Activated CD4-positive, alpha-beta T cell treated with anti-CD3 and anti-CD28 coated beads for 36 hours (primary cell): Measurements from ENCODE around the gene OSBPL5. TPM values are rescaled to one million over a fixed set of nuclear protein-coding genes. Genes with fewer than 3 reads are reported as not detected.
A peak's percentile ranks its signal among the peaks of the same experiment; 100 is the strongest.

Source experiments
- ATAC-seq: fragments of 200-7000 bp; cut with Tn5 transposase; one replicate; pipeline ENCODE4 v1.10.0; 2021; ENCODE audit warnings: mild to moderate bottlenecking, moderate library complexity
- CTCF ChIA-PET: fragments of 350-600 bp; sonication (Branson Sonifier 250); formaldehyde crosslinking; loops from one replicate; lab custom pipeline; 2021; ENCODE audit warnings: antibody characterized with exemption; lab: Charles Lee
- POLR2A ChIA-PET: fragments of 350-600 bp; sonication (Branson Sonifier 250); formaldehyde crosslinking; loops from one replicate; lab custom pipeline; 2021; ENCODE audit warnings: antibody characterized with exemption, inconsistent platforms; lab: Charles Lee
- DNase-seq: peaks from one replicate; pipeline ENCODE4 v3.0.0-alpha.2; 2020
- H3K27ac Mint-ChIP-seq: one replicate; pipeline ENCODE4 v1.8.0; 2021; ENCODE audit warnings: mixed read lengths
- H3K27me3 Mint-ChIP-seq: one replicate; pipeline ENCODE4 v1.8.0; 2021; ENCODE audit warnings: mixed read lengths
- H3K36me3 Mint-ChIP-seq: one replicate; pipeline ENCODE4 v1.8.0; 2021; ENCODE audit warnings: low read depth, mixed read lengths
- H3K4me1 Mint-ChIP-seq: one replicate; pipeline ENCODE4 v1.8.0; 2021; ENCODE audit warnings: mixed read lengths
- H3K4me3 Mint-ChIP-seq: one replicate; pipeline ENCODE4 v1.8.0; 2021; ENCODE audit warnings: mild to moderate bottlenecking, moderate library complexity, mixed read lengths
- H3K9me3 Mint-ChIP-seq: one replicate; pipeline ENCODE4 v1.8.0; 2021; ENCODE audit warnings: low read depth, mixed read lengths
- intact Hi-C, 2 experiments: fragments of 100-400 bp; cut with DNase I in 1 of 2; cut with micrococcal nuclease in 1 of 2; formaldehyde crosslinking; loops; one replicate each; pipeline versions ENCODE4 v1.14.2 to v1.15.1; 2022 to 2024; cut with DNase I, micrococcal nuclease
- total RNA-seq, 2 experiments: library from RNA; stranded (reverse); gene quantifications; one replicate each; pipeline ENCODE4 v1.2.3, GENCODE V29; 2021

Gene OSBPL5
- total RNA-seq, 2 experiments from 2014 or later: 5.8 to 7.1 TPM

DNA sequence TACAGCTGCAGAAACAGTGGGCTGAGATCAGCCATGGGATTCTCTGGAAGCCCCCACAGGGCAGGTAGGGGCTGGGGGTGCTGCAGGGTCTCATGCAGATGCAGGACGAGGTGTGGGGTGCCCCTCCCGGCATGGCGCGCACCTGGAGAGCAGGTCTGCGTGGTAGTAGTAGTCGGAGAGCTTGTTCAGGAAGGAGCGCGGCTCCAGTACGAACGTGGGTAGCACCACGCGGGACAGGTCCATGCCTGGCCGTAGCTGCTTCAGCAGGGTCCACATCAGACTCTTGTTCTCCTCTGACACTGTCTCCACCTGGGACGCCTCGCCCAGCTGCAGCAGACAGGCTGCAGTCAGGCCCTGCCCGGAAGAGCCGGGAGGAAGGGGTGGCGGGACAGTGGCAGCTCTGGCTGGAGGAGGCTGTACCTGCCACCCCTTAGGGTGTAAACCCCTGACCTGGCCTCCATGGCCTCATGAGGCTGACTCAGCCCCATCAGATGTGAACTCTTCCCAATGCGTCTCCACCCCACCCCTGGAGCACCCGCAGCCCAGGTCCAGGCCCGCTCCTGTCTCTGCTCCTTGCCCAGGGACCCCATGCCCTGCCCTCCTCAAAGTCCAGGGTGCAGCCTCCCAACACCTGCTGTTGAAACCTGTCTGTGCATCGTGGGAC lies 60.9 kb downstream of the OSBPL5 start:
- ChIA-PET POLR2A (no interaction called here), CTCF (interaction anchor here (0.6 kb wide), 1 partner anchor 12 kb away, joined by 5 read pairs; no protein-coding TSS in a partner anchor)
- Mint-ChIP-seq H3K36me3 (no peaks in the 10 kb centered on the region), H3K4me1 (peaks cover 3% of the 10 kb centered on the region), H3K9me3 (no peaks in the 10 kb centered on the region), H3K4me3 (no peak overlapping the region), H3K27ac (no peak overlapping the region), H3K27me3 (no peaks in the 10 kb centered on the region)
- ATAC-seq (no peak), DNase-seq (no peak)
- intact Hi-C loops: no loop called here

DNA sequence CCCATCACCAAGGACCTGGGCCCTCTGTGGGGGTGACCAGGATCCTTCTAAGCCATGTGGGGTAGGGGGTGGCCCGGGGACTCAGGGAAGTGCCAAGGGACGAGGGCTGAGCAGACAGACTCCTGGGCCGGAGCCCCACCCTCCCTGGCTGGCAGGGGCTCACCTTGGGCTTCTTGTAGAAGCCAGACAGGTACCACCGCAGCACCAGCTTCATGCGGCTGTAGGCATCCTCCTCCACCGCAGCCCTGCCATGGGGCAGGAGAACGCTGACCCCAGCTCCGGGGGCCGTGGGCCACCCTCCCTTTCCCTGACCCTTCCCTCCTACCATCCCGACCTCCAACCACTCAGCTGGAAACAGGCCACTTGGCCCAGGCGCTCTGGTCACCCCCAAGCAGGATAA lies 62.0 kb downstream of the OSBPL5 start:
- H3K9me3 Mint-ChIP-seq: no peaks in the 10 kb centered on the region
- CTCF ChIA-PET: no interaction called here
- H3K27ac Mint-ChIP-seq: no peak overlapping the region
- H3K36me3 Mint-ChIP-seq: no peaks in the 10 kb centered on the region
- H3K4me3 Mint-ChIP-seq: no peak overlapping the region
- DNase-seq (no peak), ATAC-seq (no peak)
- intact Hi-C loops: no loop called here
- H3K27me3 Mint-ChIP-seq: no peaks in the 10 kb centered on the region
- POLR2A ChIA-PET: no interaction called here
- H3K4me1 Mint-ChIP-seq: peaks cover 6% of the 10 kb centered on the region

DNA sequence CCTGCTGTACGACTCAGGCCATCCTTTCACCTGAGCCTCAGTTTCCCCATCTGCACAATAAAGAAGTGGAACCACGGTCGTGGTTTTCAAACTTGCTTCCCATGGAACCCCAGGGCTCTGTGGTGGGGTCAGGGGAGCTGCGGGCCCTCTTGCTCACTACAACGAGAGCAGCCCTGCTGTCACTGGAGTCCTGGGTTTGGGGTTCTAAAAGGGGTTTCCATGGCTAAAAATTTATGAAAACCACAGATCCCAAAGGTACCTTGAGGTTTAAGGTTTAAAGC lies 62.5 kb downstream of the OSBPL5 start:
- Mint-ChIP-seq H3K9me3 (no peaks in the 10 kb centered on the region), H3K4me1 (peaks cover 6% of the 10 kb centered on the region), H3K27ac (no peak overlapping the region), H3K36me3 (no peaks in the 10 kb centered on the region), H3K27me3 (no peaks in the 10 kb centered on the region), H3K4me3 (no peak overlapping the region)
- ChIA-PET POLR2A (no interaction called here), CTCF (no interaction called here)
- no peak for DNase-seq
- no peak for ATAC-seq
- intact Hi-C loops: no loop called here

DNA sequence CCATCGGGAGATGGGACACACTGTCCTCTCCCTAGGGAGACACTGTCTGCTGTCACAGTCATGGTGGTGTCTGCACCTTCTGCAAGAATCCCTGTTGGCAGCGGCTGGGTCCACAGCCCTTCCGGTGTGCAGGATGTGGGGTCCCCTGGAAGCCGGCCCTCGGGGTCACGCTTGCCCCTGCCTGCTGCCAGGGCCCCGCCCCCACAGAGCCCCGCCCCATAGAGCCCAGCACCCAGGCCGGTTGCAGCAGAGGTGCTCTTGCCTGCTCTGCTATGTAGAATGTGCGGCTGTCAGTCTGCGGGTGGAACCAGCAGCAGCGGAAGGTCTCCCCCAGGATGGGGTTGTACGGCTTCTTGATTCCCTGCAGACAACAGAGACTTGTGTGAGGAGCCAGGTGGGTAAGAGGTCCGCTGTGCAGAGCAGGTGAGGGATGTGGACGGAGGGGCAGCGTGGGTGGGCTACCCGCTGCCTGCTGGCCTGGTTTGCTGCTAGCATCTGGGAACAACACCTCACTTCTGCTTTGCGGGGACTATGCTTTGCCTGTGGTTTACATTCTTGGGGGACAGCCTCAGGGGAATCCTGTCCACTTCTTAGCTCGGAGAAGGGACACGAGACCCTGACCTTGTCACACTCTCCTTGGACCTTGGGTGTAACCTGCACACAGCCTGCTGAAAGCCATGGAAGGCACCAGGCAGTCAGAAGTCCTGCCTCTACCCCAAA lies 63.0 kb downstream of the OSBPL5 start:
- DNase-seq (no peak), ATAC-seq (no peak)
- H3K4me3 Mint-ChIP-seq: no peak overlapping the region
- H3K27me3 Mint-ChIP-seq: no peaks in the 10 kb centered on the region
- ChIA-PET CTCF (no interaction called here), POLR2A (no interaction called here)
- H3K9me3 Mint-ChIP-seq: no peaks in the 10 kb centered on the region
- H3K27ac Mint-ChIP-seq: no peak overlapping the region
- H3K4me1 Mint-ChIP-seq: peaks cover 6% of the 10 kb centered on the region
- no peaks in the 10 kb centered on the region for H3K36me3 Mint-ChIP-seq
- intact Hi-C loops: no loop called here

DNA sequence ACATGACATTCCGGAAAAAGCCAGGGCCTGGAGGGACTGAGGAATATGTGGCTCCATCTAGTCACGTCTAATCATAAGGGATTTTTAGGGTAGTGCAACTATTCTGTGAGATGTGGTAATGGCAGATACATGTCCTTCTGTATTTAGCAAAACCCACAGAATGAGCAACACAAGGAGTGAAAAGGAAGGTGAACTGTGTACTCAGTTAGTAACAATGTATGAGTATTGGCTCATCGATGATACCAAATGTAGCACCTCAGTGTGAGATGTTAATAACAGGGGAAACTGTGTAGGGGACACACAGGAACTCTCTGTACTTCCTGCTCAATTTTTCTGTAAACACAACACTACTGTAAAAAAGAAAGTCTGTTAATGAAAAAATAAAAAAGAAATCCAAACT lies 65.9 kb downstream of the OSBPL5 start:
- Mint-ChIP-seq H3K4me1 (peaks cover 6% of the 10 kb centered on the region), H3K27ac (no peak overlapping the region), H3K36me3 (no peaks in the 10 kb centered on the region), H3K27me3 (no peaks in the 10 kb centered on the region), H3K4me3 (no peak overlapping the region), H3K9me3 (no peaks in the 10 kb centered on the region)
- ChIA-PET POLR2A (interaction anchor here (0.5 kb wide), 1 partner anchor 154 kb away, joined by 4 read pairs; no protein-coding TSS in a partner anchor), CTCF (no interaction called here)
- intact Hi-C loops: no loop called here
- ATAC-seq (peak; percentile 49), DNase-seq (no peak)

DNA sequence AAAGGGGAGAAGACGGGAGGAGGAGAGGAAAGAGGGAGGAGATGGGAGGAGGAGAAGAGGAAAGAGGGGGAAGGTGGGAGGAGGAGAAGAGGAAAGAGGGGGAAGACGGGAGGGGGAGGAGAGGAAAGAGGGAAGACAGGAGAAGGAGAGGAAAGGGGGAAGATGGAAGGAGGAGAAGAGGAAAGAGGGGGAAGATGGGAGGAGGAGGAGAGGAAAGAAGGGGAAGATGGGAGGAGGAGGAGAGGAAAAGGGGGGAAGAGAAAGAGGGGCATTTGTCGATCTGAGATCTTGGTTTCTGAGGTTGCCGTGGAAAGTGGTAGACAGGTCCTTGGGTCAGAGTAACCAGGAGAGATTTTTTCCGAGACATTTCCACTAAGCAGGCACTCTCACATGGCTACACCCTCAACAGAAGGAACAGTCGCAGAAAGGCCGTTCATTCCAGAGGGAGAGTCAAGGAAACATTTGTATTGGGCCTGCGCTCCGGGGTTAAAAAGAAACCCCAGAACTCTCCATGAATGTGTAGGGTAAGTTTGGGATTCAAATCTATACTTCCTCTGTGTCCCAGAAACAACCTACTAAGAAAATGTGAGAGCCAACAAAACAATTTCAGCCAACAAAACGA lies 68.1 kb downstream of the OSBPL5 start:
- H3K36me3 Mint-ChIP-seq: no peaks in the 10 kb centered on the region
- CTCF ChIA-PET: no interaction called here

DNA sequence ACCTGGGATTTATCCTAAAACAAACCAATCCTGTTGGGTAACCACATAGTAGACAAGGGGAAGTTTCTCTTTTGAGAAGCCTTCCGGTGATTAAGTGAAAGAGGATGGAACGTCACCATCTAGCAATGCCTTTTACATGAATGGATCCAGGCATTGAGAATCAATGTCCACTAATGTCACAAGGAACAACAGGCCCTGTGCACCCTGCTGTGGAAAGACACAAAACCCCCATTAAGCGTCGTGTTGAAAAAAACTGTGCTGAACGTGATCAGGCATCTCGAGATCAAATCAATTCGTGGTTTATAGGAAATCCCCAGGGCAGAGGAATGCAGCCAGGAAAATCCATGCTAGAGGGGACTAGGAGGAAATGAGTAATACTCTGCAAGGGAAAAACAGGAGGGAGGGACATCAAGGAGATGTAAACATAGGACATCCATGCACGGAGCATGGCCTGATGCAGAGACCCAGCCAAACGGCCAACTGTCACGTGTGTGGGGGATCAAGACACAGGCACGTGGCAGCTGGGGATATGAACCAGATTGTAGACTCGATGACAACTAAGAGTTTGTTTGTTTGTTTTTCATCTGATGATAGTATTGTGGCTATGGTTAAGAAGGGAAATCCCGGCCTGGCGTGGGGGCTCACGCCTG lies 69.3 kb downstream of the OSBPL5 start:
- Mint-ChIP-seq H3K9me3 (no peaks in the 10 kb centered on the region), H3K27me3 (no peaks in the 10 kb centered on the region), H3K27ac (no peak overlapping the region), H3K36me3 (no peaks in the 10 kb centered on the region), H3K4me1 (peaks cover 6% of the 10 kb centered on the region), H3K4me3 (no peak overlapping the region)
- ATAC-seq (no peak), DNase-seq (no peak)
- POLR2A ChIA-PET: no interaction called here
- CTCF ChIA-PET: no interaction called here
- intact Hi-C loops: no loop called here

More for the DNA sequence above, 68.1 kb downstream of the OSBPL5 start:
- no peaks in the 10 kb centered on the region for H3K27me3 Mint-ChIP-seq
- peaks cover 6% of the 10 kb centered on the region for H3K4me1 Mint-ChIP-seq
- no peak for ATAC-seq
- no peaks in the 10 kb centered on the region for H3K9me3 Mint-ChIP-seq
- H3K4me3 Mint-ChIP-seq: no peak overlapping the region
- POLR2A ChIA-PET: no interaction called here
- intact Hi-C loops: no loop called here
- DNase-seq: no peak
- no peak overlapping the region for H3K27ac Mint-ChIP-seq

DNA sequence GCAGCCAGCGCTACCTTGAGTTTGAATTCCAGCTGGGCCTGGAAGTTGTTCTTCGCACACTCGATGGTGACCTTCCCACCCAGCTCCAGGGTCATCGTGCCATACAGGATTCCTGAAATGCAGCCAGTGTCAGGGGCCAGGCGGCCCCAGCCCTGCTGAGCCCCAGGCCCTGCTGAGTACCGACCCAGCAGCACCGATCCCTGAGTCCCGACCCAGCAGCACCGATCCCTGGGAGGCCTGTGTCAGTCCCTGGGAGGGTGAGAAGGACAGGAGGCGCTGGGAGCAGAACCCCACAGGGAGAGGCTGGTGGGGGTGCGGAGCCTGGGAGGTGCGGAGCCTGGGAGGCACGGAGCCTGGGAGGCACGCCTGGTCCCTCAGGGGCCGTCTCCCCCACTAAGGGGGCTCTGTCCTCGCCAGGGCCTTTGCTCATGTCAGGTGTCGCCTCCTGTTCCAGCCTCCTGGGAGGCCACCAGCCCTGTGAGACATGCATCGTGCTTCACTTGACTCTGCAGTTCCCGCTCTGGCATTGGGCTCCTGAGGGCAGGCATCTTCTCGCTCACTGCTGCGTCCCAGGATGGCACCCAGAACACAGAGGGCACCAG lies 70.8 kb downstream of the OSBPL5 start:
- no peak overlapping the region for H3K4me3 Mint-ChIP-seq
- CTCF ChIA-PET: interaction anchor here (0.6 kb wide), 1 partner anchor 314 kb away, joined by 4 read pairs; no protein-coding TSS in a partner anchor

DNA sequence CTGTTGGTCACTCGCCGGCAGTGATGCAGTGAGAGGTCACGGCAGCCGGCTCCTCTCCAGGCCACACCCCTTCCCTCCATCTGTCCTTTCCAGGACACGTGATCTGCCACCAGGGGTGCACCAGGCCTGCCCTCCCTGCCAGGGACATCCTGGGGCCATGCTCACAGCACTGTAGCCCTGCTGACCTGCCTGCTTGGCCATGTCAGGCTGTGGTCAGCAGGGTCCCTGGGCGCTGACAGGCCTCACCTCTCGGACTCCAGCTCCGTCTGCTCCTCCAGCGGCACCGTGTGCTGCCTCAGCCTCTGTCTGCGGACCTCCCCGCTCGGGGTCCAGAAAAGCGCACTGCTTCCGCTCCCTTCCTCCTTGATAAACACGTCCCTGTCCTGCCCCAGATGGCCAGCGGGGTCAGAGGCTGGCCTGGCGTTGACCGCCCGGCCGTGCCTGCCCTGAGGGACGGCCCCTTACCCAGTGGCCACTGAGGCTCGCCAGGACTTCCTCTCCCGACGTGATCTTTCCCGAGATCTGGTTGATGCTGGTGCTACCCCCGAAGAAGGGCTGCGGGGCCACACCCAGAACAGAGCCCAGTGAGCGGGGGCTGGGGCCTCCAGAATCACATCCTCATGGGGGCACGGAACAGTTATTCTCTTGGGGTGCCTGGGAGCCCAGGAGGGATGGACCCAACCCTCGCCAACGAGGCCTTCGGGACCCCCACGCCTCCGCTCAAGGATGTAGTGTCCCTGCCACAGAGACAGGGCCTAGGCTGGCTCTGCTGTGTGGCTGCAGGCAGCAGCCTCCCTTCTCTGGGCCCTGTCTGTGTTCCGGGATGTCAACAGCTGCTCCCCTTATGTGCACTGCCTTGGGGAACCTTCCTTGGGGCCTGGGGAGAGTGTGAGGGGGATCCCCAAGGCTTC lies 71.6 kb downstream of the OSBPL5 start:
- intact Hi-C loops: loop anchor here in 1 of 2 experiments (5.0 kb wide), 1 partner anchor 56 kb away; no protein-coding TSS in a partner anchor
- Mint-ChIP-seq H3K4me1 (no peaks in the 10 kb centered on the region), H3K27ac (no peak overlapping the region), H3K4me3 (no peak overlapping the region), H3K36me3 (no peaks in the 10 kb centered on the region), H3K27me3 (no peaks in the 10 kb centered on the region), H3K9me3 (no peaks in the 10 kb centered on the region)
- POLR2A ChIA-PET: no interaction called here
- ATAC-seq: no peak
- DNase-seq: no peak
- CTCF ChIA-PET: interaction anchor here (0.6 to 1.2 kb wide), 2 partner anchors 37 to 315 kb away, joined by 4 read pairs; no protein-coding TSS in a partner anchor

More for the DNA sequence above, 70.8 kb downstream of the OSBPL5 start:
- peaks cover 3% of the 10 kb centered on the region for H3K4me1 Mint-ChIP-seq
- no peaks in the 10 kb centered on the region for H3K27me3 Mint-ChIP-seq
- H3K36me3 Mint-ChIP-seq: no peaks in the 10 kb centered on the region
- intact Hi-C loops: loop anchor here in 1 of 2 experiments (5.0 kb wide), 1 partner anchor 57 kb away; no protein-coding TSS in a partner anchor
- POLR2A ChIA-PET: no interaction called here
- ATAC-seq (no peak), DNase-seq (no peak)
- H3K27ac Mint-ChIP-seq: no peak overlapping the region
- H3K9me3 Mint-ChIP-seq: no peaks in the 10 kb centered on the region

DNA sequence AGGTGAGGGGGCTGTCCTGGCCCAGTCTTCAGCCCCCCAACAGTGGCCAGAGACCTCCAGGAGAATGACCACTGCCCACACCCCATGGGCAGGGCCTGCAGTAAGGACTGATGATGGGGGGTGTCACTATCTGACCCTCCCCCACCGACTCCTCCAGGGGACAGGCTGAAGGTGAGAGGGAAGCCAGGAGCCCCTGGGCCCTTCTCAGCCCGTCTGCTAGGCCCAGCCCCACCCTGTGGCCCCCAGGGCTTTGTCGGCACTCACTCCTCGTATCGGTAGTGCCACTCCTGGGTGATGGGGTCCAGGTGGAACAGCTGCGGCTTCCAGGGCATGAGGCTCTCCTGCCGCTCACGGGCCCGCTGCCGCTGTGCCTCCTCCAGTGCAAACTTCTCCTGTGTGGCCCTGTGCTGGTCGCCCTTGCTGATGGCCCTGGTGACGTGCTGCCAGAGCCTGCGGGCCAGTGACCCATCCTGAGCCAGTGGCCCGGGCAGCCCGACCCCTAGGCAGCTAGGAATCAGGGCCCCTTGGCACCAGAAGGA lies 72.4 kb downstream of the OSBPL5 start:
- no peak for ATAC-seq
- H3K4me3 Mint-ChIP-seq: no peak overlapping the region
- no peaks in the 10 kb centered on the region for H3K4me1 Mint-ChIP-seq
- H3K36me3 Mint-ChIP-seq: no peaks in the 10 kb centered on the region
- no peaks in the 10 kb centered on the region for H3K9me3 Mint-ChIP-seq
- H3K27me3 Mint-ChIP-seq: no peaks in the 10 kb centered on the region
- intact Hi-C loops: loop anchor here in 1 of 2 experiments (5.0 kb wide), 1 partner anchor 55 kb away; no protein-coding TSS in a partner anchor
- DNase-seq: no peak
- POLR2A ChIA-PET: no interaction called here
- CTCF ChIA-PET: interaction anchor here (1.2 to 2.7 kb wide), 3 partner anchors 38 to 137 kb away, joined by 4 to 35 read pairs (median 7); no protein-coding TSS in a partner anchor
- no peak overlapping the region for H3K27ac Mint-ChIP-seq
